Stimulated activated CD4-positive, alpha-beta T cell treated with anti-CD3 and anti-CD28 coated beads, Interleukin-15, amount 100 ng/mL, for 48 hours (primary cell): ENCODE measurements around the gene GADL1.

Experiments
- DNase-seq, 2 donors: peaks; one replicate each; pipeline ENCODE4 v3.0.0-alpha.2; 2020; ENCODE audit warnings: low read depth in 2 of 2

The GADL1 gene

DNA sequence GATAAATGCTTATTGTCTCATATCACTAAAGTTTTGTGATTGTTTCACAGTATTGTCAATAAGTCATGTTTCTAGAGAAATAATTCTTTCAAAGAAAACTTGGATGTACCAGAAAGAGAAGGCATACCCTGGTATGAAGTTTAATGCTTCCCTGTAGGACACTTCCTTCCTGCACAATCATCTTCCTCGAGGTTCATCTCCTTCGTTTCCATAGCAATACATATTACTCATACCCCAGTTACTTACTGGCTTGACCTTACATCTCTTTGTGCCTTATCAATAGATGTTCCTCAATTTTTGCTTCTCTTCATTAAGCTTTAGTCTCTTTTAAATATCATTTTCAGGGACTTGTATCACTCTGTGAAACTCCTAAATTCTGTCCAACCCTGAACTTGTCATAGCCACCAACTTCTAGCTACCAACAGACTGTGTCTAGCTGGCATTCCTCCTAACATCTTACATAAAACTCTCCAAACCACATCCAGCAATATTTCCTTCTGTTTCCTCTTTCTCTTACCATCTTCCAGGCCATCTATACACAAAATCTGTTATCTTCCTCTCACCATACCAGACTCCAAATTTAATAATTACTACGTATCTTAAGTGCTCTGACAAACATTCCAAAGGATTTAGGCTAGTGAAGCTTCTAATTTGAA, 134.3 kb downstream of the GADL1 start:
- DNase-seq: no peak

DNA sequence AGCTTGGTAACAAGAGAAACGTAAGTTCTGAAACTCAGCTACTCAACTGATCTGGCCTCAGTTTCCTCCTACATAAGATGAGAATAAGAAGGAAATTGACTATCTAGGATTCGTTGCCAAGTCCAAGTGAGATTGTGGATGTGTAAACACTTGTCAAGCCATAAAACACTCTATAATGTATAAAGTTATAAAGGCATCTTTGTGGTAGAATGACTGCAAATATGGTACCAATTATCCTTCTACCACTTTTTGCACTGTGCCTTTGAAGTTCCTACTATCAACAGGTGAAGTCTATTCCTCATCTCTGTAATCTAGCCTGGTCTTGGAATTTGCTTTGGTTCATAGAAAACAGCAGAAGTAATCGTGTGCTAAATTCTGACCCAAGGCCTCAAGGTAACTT, 138.2 kb downstream of the GADL1 start:
- no peak for DNase-seq

GRCh38 chr3:30754426-30754825, 140.0 kb downstream of the GADL1 start:
- no peak for DNase-seq

DNA sequence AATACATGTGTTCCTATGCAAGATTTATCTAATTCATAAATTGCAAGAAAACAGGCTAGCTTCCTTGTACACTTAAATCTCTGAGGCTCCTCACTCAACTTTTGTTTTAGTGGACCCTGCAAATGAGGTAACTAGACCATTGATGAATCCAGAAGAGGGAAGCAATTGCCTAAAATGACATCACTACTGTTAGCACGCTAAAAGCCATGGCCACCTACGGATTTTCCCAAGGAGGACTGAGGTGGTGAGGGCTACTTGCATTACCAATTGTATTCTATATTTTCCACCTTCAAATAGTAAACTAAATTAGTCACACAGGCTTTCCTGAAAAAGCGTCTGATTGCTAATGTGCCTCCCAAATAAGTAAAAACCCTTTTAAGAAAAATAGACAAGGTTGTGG, 140.7 kb downstream of the GADL1 start:
- DNase-seq: no peak

DNA sequence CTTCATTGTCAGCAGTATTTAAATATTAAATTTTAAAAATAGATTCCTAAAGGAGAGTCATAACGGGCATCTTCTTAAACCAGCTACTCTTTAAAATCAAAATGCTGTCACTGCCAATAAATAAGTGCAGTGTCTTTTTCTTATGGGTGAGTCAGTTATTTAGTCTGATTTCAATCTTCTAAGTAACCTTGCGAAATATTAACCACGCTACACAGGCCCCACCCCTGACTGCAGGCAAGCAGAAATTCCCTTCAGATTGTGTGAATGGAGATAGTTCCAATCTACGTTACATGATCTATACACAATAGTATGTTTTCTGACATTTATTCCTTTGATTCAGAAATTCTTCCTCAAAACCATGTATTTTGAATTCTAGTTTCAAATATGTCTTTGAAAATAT, 141.5 kb downstream of the GADL1 start:
- no peak for DNase-seq

GRCh38 chr3:30752491-30752890, 142.0 kb downstream of the GADL1 start:
- no peak for DNase-seq

DNA sequence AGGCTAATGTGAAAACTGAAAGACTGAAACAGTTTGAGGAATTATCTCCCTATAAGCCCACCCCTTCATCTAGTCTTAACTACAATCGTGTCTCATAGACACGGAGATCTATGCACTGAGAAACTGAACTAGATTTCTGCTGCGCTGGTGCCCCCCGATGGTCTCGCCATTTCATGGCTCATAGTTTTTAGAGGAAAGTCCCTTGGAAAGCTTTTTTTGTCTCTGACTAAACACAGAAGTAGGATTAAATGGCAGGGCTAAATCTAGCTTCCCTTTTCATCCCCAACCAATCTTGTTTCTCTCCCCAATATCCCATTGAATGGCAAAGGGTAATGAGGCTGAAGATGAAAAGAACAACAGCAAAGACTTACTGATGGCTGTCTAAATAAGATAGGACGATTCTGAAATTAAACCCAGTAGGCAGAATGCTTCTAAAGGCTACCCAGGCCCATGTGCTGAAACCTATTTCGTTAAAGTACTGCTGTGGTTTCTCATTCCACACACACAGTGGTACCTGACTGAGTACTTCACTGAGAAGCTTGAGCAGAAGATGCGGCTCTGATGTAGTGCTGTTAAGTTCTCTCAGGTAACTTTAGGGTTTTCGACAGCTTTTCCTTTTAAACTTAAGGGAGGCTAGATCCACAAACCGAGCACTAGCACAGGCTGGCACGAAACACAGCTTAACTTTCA, 142.7 kb downstream of the GADL1 start:
- DNase-seq: peak; percentile 31 to 46

DNA sequence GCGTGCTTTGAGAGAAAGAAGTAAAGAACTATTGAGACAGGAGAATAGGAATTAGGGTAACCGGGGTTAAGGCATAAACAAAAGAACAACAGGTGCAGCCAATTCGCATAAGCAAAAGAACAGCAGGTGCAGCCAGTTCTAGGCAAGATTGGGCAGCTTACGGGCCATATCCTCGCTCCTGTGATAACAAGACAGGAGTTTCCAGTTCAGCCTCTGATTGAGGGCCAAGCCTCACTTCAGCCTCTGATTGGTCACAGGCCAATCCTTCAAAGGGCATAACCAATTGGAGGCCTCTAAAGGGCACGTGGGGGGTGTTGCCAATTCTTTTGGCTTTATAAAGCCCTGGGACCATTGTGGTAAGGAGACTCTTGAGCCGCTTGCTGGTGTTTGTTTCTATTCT, 143.5 kb downstream of the GADL1 start:
- DNase-seq: no peak

DNA sequence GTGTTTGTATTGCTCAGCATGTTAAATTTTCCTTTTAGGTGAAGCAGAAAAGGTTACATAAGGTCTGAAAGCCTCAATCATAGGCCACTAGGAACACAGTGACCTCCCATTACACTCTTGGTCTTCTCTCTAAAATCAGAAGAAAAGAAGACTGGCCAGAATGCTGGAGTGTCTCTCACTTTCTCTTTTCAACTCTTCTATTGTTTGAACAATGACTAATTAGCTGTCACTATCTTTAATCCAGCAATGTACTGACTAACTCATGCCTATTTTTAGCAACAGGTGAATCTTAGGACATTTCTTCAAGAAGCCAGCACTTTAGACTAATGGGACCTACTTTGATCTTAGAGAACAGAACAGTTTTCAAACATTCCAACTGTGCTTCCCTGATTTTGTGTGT, 145.2 kb downstream of the GADL1 start:
- no peak for DNase-seq

DNA sequence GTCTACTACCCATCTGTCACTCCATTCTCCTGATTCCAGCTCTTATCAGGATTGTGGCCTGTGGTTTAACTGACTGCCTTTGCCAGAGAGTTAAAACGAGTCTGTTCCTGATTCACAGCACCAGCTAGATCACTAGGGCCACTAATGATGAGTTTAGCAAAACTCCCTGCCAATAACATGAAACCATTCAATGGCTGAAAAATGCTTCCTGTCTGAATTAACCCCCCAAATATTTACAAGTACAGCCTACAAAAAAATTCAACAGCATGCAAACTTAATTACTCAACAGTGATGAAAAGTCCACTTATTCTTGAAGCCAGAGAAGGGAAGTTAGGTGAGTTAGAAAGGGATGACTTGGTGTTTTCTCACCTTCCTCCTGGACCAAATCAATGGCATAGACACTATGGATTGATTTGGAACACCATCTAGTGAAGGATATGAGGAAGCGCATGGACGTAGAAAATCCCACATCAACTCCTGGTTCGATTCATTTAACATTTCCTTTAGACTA, 146.6 kb downstream of the GADL1 start:
- DNase-seq: no peak

- no peak for DNase-seq
Measured at GRCh38 chr3:30743641-30744317, 150.7 kb downstream of the GADL1 start.

- no peak for DNase-seq
Measured at GRCh38 chr3:30742796-30743619, 151.5 kb downstream of the GADL1 start.

GRCh38 chr3:30741889-30742288, 152.6 kb downstream of the GADL1 start:
- no peak for DNase-seq

DNA sequence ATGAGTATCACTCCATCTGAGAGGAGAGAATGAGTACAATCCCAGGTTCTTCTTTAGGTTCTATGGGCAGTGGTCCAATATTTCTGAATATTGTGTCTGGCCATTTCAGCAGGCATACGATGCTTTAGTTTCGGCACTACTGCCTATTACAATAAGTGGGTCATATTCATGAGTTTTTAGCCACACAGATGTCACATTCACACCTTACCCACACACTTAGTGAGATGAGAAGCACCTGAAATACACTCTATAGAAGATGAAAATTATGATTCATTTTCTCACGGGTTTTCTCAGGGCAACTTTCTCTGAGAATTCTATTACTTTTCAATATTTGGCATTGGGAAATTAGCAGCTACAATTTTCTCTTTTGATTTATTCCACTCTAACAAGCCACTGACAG, 155.9 kb downstream of the GADL1 start:
- no peak for DNase-seq

DNA sequence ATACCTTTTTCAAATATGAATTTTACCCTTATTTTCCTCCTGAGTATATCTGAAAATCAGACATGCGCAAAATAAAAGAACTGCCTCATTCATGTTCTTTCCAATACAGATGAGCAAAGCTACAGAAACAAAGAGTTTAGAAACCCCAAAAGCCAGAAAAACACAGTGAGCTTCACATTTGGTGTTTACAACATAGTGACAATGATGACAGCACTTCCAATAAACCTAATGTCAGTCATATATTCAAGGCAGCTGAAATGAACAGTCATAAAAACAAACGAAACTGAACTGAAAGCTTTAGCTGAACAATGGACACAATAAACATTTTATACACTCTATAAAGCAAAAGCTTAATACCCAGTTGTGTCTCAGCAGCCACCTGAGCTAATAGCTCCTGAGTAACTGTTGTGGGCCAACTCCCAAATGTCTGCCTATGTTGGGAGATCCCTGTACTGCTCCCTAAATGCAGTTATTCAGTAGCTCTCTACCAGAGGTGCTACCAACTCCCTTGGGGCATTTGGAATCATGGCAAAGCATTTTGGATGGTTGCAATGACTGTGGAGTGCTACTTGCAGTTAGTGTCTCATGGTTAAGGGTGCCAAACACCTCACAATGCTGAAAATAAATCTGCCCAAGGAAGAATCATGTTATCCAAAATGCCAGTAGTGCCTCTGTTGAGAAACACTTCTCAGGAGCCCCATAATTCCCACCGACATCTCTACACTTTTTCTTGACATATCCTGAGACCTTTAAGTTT, 156.5 kb downstream of the GADL1 start:
- DNase-seq: no peak

- no peak for DNase-seq
Measured at GRCh38 chr3:30733696-30734095, 160.8 kb downstream of the GADL1 start.

- no peak for DNase-seq
Measured at GRCh38 chr3:30733209-30733608, 161.3 kb downstream of the GADL1 start.

- DNase-seq: no peak
Measured at GRCh38 chr3:30730967-30731366, 163.5 kb downstream of the GADL1 start.

DNA sequence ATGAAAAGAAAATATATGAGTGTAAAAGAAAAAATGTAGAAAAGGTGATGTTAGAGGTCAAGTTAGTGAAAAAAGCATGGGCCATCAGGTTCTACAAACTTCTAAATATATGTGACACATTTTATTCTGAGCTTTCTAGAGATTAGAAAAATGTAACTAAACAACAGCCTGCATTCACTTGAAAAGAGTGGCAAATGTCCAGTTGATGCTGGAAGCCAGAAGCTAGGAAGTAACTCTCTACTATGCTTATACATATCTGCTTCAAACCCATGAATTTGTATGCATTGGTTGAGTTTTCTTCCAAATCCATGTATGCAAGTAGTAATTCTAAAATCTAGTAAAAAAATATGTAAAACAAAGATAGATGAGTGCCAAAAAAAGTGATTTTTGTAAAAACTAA, 164.5 kb downstream of the GADL1 start:
- no peak for DNase-seq

DNA sequence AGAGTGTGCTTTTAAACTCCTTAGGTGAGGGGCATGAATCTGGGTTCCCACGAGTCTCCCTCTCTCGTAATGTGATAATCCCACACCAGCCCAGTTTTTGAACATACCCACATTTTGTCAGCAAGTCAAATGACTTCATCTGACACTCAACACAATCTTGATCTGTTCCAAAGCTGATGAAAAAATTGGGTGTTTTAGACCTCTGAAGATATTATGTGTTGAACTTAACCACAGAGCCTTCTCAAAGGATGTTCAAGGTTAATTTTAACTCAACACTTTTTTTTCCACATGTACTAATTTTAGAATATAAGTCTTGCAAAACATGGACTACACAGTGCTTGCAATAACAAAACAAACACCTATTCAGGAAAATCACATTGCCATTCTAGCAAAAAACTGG, 164.9 kb downstream of the GADL1 start:
- DNase-seq: no peak

- DNase-seq: no peak
Measured at GRCh38 chr3:30728143-30728542, 166.3 kb downstream of the GADL1 start.
